Liver (tissue), 9 donors: ENCODE data around the gene CCDC33. TPM values are rescaled to one million over a fixed set of nuclear protein-coding genes. Genes with fewer than 3 reads are reported as not detected.

Experiments
- DNase-seq: peaks from one replicate; pipeline ENCODE4 v3.0.0-alpha.2; 2017; ENCODE audit warnings: low spot score
- H3K27ac ChIP-seq, 2 donors: one replicate each; pipeline ENCODE4 v1.7.0; 2013; ENCODE audit warnings: inconsistent platforms in 2 of 2, low read length in 2 of 2, control low read depth in 1 of 2, low read depth in 1 of 2, mild to moderate bottlenecking in 1 of 2
- H3K27me3 ChIP-seq, 4 donors: one replicate each; pipeline versions ENCODE4 v1.6.1 to v1.7.0; 2013; ENCODE audit warnings: low read length in 3 of 4, inconsistent platforms in 1 of 4, mild to moderate bottlenecking in 1 of 4, moderate library complexity in 1 of 4; ENCODE audit not compliant: control insufficient read depth in 4 of 4, insufficient read depth in 4 of 4
- H3K36me3 ChIP-seq, 4 donors: one replicate each; pipeline versions ENCODE4 v1.6.1 to v1.7.0; 2013; ENCODE audit warnings: low read length in 3 of 4, mild to moderate bottlenecking in 3 of 4, low read depth in 1 of 4, moderate library complexity in 1 of 4; ENCODE audit not compliant: control insufficient read depth in 4 of 4, insufficient read depth in 3 of 4
- H3K4me1 ChIP-seq, 4 donors: one replicate each; pipeline versions ENCODE4 v1.6.1 to v1.7.0; 2013; ENCODE audit warnings: low read length in 3 of 4, mild to moderate bottlenecking in 3 of 4, moderate library complexity in 1 of 4; ENCODE audit not compliant: control insufficient read depth in 4 of 4, insufficient read depth in 4 of 4
- H3K4me3 ChIP-seq, 3 donors: one replicate each; pipeline versions ENCODE4 v1.6.1 to v1.7.0; 2013; ENCODE audit warnings: low read length in 3 of 3, control low read depth in 1 of 3, low read depth in 1 of 3, mild to moderate bottlenecking in 1 of 3
- H3K9ac ChIP-seq, 2 donors: one replicate each; pipeline ENCODE4 v1.7.0; 2013; ENCODE audit warnings: low read length in 2 of 2, mild to moderate bottlenecking in 2 of 2, moderate library complexity in 2 of 2, control low read depth in 1 of 2, low read depth in 1 of 2
- H3K9me3 ChIP-seq, 4 donors: one replicate each; pipeline versions ENCODE4 v1.6.1 to v1.7.0; 2013; ENCODE audit warnings: low read length in 3 of 4; ENCODE audit not compliant: control insufficient read depth in 4 of 4
- CTCF ChIP-seq: fragments of 150-350 bp; IDR thresholded peaks from 2 replicates; pipeline ENCODE4 v1.5.1; 2017; ENCODE audit warnings: improper control_type of control experiment, low read depth, low read length; ENCODE audit not compliant: missing input control
- EGR1 ChIP-seq, 2 donors: IDR thresholded peaks; 2 replicates each; pipeline ENCODE4 v1.6.1; 2016 to 2018; ENCODE audit warnings: antibody characterized with exemption in 2 of 2, low read depth in 2 of 2
- FOXA1 ChIP-seq: IDR thresholded peaks from 2 replicates; pipeline ENCODE4 v1.6.1; 2016; ENCODE audit warnings: antibody characterized with exemption
- FOXA2 ChIP-seq: IDR thresholded peaks from 2 replicates; pipeline ENCODE4 v1.6.1; 2016; ENCODE audit warnings: antibody characterized with exemption
- GABPA ChIP-seq, 2 donors: IDR thresholded peaks in 1 of 2; conservative IDR thresholded peaks in 1 of 2; 2 replicates each; pipeline ENCODE4 v1.6.1; 2016; ENCODE audit warnings: antibody characterized with exemption in 2 of 2, mild to moderate bottlenecking in 1 of 2, moderate library complexity in 1 of 2
- HNF4A ChIP-seq, 2 donors: conservative IDR thresholded peaks; 2 replicates each; pipeline ENCODE4 v1.6.1; 2016; ENCODE audit warnings: antibody characterized with exemption in 2 of 2, mild to moderate bottlenecking in 2 of 2
- HNF4G ChIP-seq: IDR thresholded peaks from 2 replicates; pipeline ENCODE4 v1.6.1; 2016; ENCODE audit warnings: antibody characterized with exemption
- JUND ChIP-seq, 2 donors: IDR thresholded peaks; 2 replicates each; pipeline ENCODE4 v1.6.1; 2016; ENCODE audit warnings: antibody characterized with exemption in 2 of 2
- MAX ChIP-seq: IDR thresholded peaks from 2 replicates; pipeline ENCODE4 v1.6.1; 2016; ENCODE audit warnings: antibody characterized with exemption
- NR2F2 ChIP-seq: IDR thresholded peaks from 2 replicates; pipeline ENCODE4 v1.6.1; 2016; ENCODE audit warnings: antibody characterized with exemption
- RAD21 ChIP-seq, 2 donors: IDR thresholded peaks; 2 replicates each; pipeline ENCODE4 v1.6.1; 2016; ENCODE audit warnings: antibody characterized with exemption in 2 of 2, mild to moderate bottlenecking in 2 of 2
- REST ChIP-seq: IDR thresholded peaks from 2 replicates; pipeline ENCODE4 v1.6.1; 2016; ENCODE audit warnings: antibody characterized with exemption, mild to moderate bottlenecking
- RXRA ChIP-seq, 2 donors: IDR thresholded peaks; 2 replicates each; pipeline ENCODE4 v1.6.1; 2017 to 2018; ENCODE audit warnings: antibody characterized with exemption in 2 of 2, mild to moderate bottlenecking in 1 of 2
- SP1 ChIP-seq: IDR thresholded peaks from 2 replicates; pipeline ENCODE4 v1.6.1; 2018; ENCODE audit warnings: antibody characterized with exemption, mild to moderate bottlenecking
- TAF1 ChIP-seq: conservative IDR thresholded peaks from 2 replicates; pipeline ENCODE4 v1.6.1; 2016; ENCODE audit warnings: antibody characterized with exemption, mild to moderate bottlenecking
- YY1 ChIP-seq: IDR thresholded peaks from 2 replicates; pipeline ENCODE4 v1.6.1; 2016; ENCODE audit warnings: antibody characterized with exemption, mild to moderate bottlenecking
- ZBTB33 ChIP-seq: IDR thresholded peaks from 2 replicates; pipeline ENCODE4 v1.6.1; 2016; ENCODE audit warnings: antibody characterized with exemption
- WGBS: extraction: QIAGEN DNeasy Blood & Tissue Kit; methylation state at CpG from one replicate; pipeline ENCODE4 v1.1.7; 2013; 5-methylcytosine and 5-hydroxymethylcytosine counted together
- polyA plus RNA-seq, 2 donors: library from polyadenylated mRNA; stranded (reverse) in 1 of 2; unstranded in 1 of 2; fragments of 200-250 nt in 1 of 2; fragments of >200 nt in 1 of 2; fragmentation: Nextera tagmentation in 1 of 2; extraction: Ambion mirVana in 1 of 2; gene quantifications; one replicate each; pipeline versions ENCODE4 v1.2.1 to v1.2.3, GENCODE V29; 2013 to 2015
- total RNA-seq, 2 donors: library from RNA; depleted of rRNA; stranded (reverse); fragments of >200 nt; gene quantifications; one replicate each; pipeline ENCODE4 v1.2.3, GENCODE V29; 2014
- TF ChIP-seq, protein P1 (sequence below): IDR thresholded peaks from 2 replicates; pipeline ENCODE4 v1.6.1; 2016; ENCODE audit warnings: antibody characterized with exemption
- donor health status: healthy.
- donor health status: healthy.
- donor health status: healthy.
- donor health status: healthy.
- donor health status: healthy.

Gene CCDC33
- total and polyA plus RNA-seq, 4 donors, result not detected

DNA sequence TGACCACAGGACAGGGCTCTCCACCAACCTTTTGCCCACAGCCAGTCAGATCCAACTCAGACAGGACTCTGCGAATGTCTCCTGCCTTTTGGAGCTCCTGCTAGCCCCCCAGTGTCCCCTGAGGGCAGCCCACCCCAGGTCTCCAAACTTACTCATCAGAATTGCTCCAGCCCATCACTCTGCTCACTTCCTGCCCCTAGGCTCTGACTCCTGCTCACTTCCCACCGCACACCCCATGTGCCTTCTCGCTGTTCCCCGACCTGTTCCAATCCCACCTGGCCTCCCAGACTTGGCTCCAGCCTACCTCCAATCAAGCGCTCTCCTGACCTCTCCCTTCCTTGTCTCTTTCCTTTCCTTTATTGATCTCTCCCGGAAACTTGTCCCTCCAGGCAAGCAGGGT lies 27.6 kb upstream of the CCDC33 start:
- H3K9ac ChIP-seq, result no peak overlapping the region
- DNase-seq, result no peak
- H3K27ac ChIP-seq, result no peak overlapping the region
- no peaks in the 10 kb centered on the region for H3K4me1 ChIP-seq
- H3K4me3 ChIP-seq, result no peak overlapping the region
- 60% methylated on average over 6 of the region's 6 CpGs for WGBS
- TF ChIP-seq HNF4A (conservative IDR thresholded peaks at IDR 0.05), result no peak
- TF ChIP-seq CTCF, result no peak
- peaks cover 0 to 6% (median 0%) of the 10 kb centered on the region in 4 donors for H3K27me3 ChIP-seq
- H3K9me3 ChIP-seq, result no peaks in the 10 kb centered on the region
- no peaks in the 10 kb centered on the region for H3K36me3 ChIP-seq

DNA sequence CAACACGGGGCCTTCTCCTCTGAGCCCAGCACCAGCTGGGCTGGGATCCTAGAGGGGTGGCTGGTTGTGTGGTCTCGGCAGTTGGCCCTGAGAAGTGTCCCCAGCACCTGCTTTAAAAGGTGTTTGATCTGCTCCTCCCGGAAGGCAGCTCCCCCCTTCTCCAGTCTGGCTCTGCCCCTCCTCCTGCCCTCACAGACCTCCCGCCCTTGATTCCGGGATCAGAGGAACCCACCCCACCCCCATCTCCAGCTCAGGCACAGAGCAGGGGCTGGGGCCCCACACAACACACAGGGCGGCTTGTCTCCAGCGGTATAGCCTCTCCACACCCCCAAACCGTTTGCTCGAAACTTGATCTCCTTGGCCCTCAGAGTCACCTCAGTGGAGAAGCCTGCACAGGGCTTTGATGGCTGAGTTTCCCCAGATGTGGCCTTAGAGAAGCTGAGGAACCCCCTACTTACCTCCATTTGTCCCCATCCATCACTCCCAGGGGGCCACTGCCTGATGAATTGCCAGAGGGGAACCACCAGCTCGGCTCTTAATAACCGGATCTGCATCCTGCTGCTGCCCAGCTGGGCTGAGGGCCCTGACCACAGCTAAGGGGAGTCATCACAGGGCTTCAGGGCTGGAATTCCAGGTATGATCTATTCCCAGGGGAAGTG lies 27.1 kb upstream of the CCDC33 start:
- Histone ChIP-seq H3K27me3 (peaks cover 0 to under 1% (median 0%) of the 10 kb centered on the region in 4 donors), H3K27ac (no peak overlapping the region), H3K9me3 (no peaks in the 10 kb centered on the region), H3K4me1 (no peaks in the 10 kb centered on the region), H3K9ac (no peak overlapping the region), H3K4me3 (no peak overlapping the region), H3K36me3 (no peaks in the 10 kb centered on the region)
- DNase-seq, result no peak
- 41% methylated on average over 11 of the region's 11 CpGs for WGBS
- TF ChIP-seq, protein P1, sequence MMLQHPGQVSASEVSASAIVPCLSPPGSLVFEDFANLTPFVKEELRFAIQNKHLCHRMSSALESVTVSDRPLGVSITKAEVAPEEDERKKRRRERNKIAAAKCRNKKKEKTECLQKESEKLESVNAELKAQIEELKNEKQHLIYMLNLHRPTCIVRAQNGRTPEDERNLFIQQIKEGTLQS, result no peak
- no peak for TF ChIP-seq HNF4G
- TF ChIP-seq GABPA (IDR thresholded peaks at IDR 0.05 in 1 of 2, conservative IDR thresholded peaks at IDR 0.05 in 1 of 2), result no peak
- TF ChIP-seq NR2F2, result no peak
- TF ChIP-seq EGR1 (IDR thresholded peaks at IDR 0.05; ENCODE audit: low read depth in 2 of 2), result no peak
- no peak for TF ChIP-seq FOXA2
- TF ChIP-seq TAF1, result no peak
- no peak for TF ChIP-seq FOXA1
- no peak for TF ChIP-seq ZBTB33
- TF ChIP-seq HNF4A (conservative IDR thresholded peaks at IDR 0.05), result no peak
- TF ChIP-seq RXRA (IDR thresholded peaks at IDR 0.05), result no peak
- TF ChIP-seq MAX, result no peak
- TF ChIP-seq JUND (IDR thresholded peaks at IDR 0.05), result no peak
- TF ChIP-seq CTCF, result no peak
- no peak for TF ChIP-seq SP1
- no peak for TF ChIP-seq RAD21 (IDR thresholded peaks at IDR 0.05)
- TF ChIP-seq YY1, result no peak
- no peak for TF ChIP-seq REST
